RWPE2 (cell line): ENCODE data around the gene BANK1.

Experiments
- ATAC-seq: fragments of 200-7000 bp; cut with Tn5 transposase; 3 replicates; pipeline ENCODE4 v1.9.1; 2021; ENCODE audit warnings: low read depth
- DNase-seq: peaks from one replicate; pipeline ENCODE4 v3.0.0-alpha.2; 2020; ENCODE audit warnings: low spot score
- H3K27ac ChIP-seq: fragments of 450-650 bp; 2 replicates; pipeline ENCODE4 v1.5.1; 2017; ENCODE audit warnings: mild to moderate bottlenecking; ENCODE audit not compliant: poor library complexity, severe bottlenecking
- H3K27me3 ChIP-seq: fragments of 250-450 bp; sonication (Bioruptor Pico); 2 replicates; pipeline ENCODE4 v1.5.1; 2021; ENCODE audit warnings: mild to moderate bottlenecking, moderate library complexity; ENCODE audit not compliant: insufficient read depth, poor library complexity, severe bottlenecking
- H3K36me3 ChIP-seq: fragments of 250-450 bp; sonication (Bioruptor Pico); 2 replicates; pipeline ENCODE4 v1.5.1; 2020; ENCODE audit warnings: low read depth, mild to moderate bottlenecking, moderate library complexity
- H3K4me1 ChIP-seq: fragments of 250-450 bp; sonication (Bioruptor Pico); 2 replicates; pipeline ENCODE4 v1.5.1; 2021; ENCODE audit warnings: mild to moderate bottlenecking, moderate library complexity; ENCODE audit not compliant: insufficient read depth, poor library complexity, severe bottlenecking
- H3K4me3 ChIP-seq: fragments of 250-450 bp; sonication (Bioruptor Pico); 2 replicates; pipeline ENCODE4 v1.5.1; 2021; ENCODE audit warnings: mild to moderate bottlenecking, moderate library complexity; ENCODE audit not compliant: severe bottlenecking
- H3K9me3 ChIP-seq: fragments of 250-450 bp; sonication (Bioruptor Pico); 2 replicates; pipeline ENCODE4 v1.5.1; 2021; ENCODE audit warnings: mild to moderate bottlenecking, moderate library complexity; ENCODE audit not compliant: severe bottlenecking
- TF ChIP-seq, protein P1 (sequence below): fragments of 450-650 bp; IDR thresholded peaks from one replicate; pipeline ENCODE4 v1.5.1; 2017; ENCODE audit warnings: mild to moderate bottlenecking, moderate library complexity; ENCODE audit not compliant: poor library complexity, severe bottlenecking

Gene BANK1

DNA sequence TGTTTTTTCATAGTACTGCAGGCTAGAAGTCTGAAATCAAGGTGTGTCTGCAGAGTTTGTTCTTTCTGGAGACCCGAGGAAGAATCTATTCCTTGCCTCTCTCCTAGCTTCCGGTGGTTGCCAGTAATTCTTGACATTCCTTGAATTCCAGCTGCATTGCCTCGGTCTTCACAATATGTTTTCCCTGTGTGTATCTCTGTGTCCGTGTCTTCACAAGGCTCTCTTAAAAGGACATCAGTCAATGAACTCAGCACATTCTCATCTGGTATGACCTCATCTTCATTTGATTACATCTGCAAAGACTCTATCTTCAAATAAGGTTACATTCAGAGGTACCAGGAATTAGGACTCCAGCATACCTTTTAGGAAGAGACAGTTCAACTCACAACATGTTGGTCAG lies 163.4 kb downstream of the BANK1 start:
- peak; percentile 96 for ATAC-seq
- peak; percentile 23 for DNase-seq

DNA sequence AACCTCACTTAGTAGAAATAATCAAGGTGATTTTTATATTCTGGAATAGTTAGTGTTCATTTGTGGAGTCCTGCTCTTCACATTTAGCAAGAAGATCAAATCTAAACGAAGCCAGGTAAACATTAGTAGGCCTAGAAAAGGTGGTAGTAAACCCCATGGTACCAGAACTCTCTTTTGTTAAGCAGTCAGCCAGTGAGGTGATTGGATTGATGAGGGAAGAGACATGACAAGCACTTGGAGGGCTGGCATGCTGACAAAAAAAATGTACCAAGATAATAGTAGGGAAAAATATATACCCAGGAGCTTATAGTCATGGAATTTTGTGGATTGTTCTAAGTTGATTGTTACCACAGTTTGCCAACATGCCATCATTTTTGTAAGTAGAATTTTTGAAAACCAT lies 163.8 kb downstream of the BANK1 start:
- Histone ChIP-seq H3K4me3 (no peak overlapping the region), H3K9me3 (no peaks in the 10 kb centered on the region), H3K27me3 (no peaks in the 10 kb centered on the region), H3K36me3 (no peaks in the 10 kb centered on the region), H3K4me1 (peaks cover 19% of the 10 kb centered on the region), H3K27ac (peak overlapping the region; percentile 74)
- DNase-seq (no peak), ATAC-seq (no peak)
- TF ChIP-seq, protein P1, sequence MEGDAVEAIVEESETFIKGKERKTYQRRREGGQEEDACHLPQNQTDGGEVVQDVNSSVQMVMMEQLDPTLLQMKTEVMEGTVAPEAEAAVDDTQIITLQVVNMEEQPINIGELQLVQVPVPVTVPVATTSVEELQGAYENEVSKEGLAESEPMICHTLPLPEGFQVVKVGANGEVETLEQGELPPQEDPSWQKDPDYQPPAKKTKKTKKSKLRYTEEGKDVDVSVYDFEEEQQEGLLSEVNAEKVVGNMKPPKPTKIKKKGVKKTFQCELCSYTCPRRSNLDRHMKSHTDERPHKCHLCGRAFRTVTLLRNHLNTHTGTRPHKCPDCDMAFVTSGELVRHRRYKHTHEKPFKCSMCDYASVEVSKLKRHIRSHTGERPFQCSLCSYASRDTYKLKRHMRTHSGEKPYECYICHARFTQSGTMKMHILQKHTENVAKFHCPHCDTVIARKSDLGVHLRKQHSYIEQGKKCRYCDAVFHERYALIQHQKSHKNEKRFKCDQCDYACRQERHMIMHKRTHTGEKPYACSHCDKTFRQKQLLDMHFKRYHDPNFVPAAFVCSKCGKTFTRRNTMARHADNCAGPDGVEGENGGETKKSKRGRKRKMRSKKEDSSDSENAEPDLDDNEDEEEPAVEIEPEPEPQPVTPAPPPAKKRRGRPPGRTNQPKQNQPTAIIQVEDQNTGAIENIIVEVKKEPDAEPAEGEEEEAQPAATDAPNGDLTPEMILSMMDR, result no peak

More for the DNA sequence above, 163.4 kb downstream of the BANK1 start:
- Histone ChIP-seq H3K4me1 (peaks cover 19% of the 10 kb centered on the region), H3K36me3 (no peaks in the 10 kb centered on the region), H3K4me3 (no peak overlapping the region), H3K27ac (peak overlapping the region; percentile 74), H3K27me3 (no peaks in the 10 kb centered on the region), H3K9me3 (no peaks in the 10 kb centered on the region)
- TF ChIP-seq, protein P1, result no peak

GRCh38 chr4:101954975-101955678 lies 164.6 kb downstream of the BANK1 start:
- Histone ChIP-seq H3K4me3 (no peak overlapping the region), H3K27ac (peak overlapping the region; percentile 74), H3K9me3 (no peaks in the 10 kb centered on the region), H3K27me3 (no peaks in the 10 kb centered on the region), H3K36me3 (no peaks in the 10 kb centered on the region), H3K4me1 (peaks cover 19% of the 10 kb centered on the region)
- ATAC-seq, result no peak
- DNase-seq, result no peak
- TF ChIP-seq, protein P1, result no peak

GRCh38 chr4:101956068-101956825 lies 165.7 kb downstream of the BANK1 start:
- DNase-seq, result no peak
- Histone ChIP-seq H3K27ac (no peak overlapping the region), H3K4me3 (no peak overlapping the region), H3K36me3 (no peaks in the 10 kb centered on the region), H3K9me3 (no peaks in the 10 kb centered on the region), H3K4me1 (peaks cover 19% of the 10 kb centered on the region), H3K27me3 (no peaks in the 10 kb centered on the region)
- TF ChIP-seq, protein P1, result no peak
- ATAC-seq, result no peak
